ENCODE measurements around the gene TBXA2R.

The TBXA2R gene

DNA sequence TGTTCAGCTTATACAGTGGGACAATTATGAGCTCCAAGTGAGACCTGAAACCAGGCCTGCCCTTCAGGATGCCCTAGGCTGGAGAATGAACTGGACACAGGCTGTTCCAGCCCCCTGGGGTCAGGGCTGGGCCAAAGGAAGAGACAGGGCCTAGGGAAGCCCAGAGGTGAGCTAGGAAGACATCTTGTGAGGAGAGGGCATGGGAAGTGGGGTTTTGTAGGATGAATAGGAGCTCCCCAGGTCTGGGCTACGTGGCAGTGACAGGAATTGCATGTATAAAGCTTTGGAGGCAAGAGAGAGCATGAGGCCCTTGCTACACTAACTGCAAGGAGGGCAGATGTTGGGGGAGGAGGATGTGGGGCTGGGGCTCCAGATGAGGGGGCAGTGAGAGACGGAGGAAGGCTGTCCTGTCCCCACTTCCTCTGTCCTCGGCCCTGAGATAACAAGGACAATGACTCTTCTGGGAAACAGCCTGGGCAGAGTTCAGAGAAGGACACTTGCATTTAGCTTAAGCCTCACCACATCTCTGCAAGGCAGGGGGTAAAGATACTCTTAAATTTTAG, 1.5 kb upstream of the TBXA2R start:
- no peak overlapping the region for H3K4me3 ChIP-seq
- peak overlapping the region in 8 of 21 experiments; percentile 1 to 74 (median 36) for H3K27ac ChIP-seq

DNA sequence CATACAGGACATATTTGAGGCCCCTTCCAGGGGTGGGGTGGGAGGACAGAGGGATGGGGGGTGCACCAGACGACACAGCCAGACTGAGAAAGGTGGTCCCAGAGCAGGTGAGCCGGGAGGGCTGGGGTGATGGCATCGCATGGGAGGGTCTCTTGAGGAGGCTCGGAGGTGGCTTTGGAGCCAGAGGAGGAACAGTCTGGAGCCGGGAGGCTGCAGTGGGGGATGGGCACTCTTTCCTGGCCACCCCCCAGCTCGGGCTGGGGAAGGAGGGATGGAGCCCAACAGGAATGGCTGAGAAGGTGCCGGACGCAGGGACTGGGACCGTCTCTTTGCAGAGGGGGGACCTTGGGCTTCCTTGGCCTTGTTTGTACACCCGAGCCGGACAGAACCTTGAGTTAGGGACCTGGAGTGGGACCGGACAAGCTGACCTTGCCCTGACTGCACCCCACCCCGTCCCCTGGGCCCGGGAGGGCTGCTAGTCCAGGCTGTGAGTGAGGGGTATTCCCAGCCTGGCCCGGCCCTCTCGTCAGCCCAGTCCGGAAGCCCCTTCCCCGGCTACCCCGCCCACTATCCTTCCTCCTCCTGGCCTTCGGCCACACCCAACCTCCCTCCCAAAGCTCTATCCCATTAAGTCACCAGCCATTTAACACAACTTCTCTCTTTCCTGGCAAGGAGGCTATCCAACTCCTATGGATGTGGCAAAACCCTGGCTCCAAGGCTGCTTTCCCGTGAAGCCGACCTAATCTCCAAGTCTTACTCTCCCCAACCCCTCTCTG, 816 bp upstream of the TBXA2R start:
- peak overlapping the region; percentile 8 to 41 (median 34) for H3K4me3 ChIP-seq
- H3K27ac ChIP-seq, result peak overlapping the region in 18 of 21 experiments; percentile 20 to 84 (median 65)

DNA sequence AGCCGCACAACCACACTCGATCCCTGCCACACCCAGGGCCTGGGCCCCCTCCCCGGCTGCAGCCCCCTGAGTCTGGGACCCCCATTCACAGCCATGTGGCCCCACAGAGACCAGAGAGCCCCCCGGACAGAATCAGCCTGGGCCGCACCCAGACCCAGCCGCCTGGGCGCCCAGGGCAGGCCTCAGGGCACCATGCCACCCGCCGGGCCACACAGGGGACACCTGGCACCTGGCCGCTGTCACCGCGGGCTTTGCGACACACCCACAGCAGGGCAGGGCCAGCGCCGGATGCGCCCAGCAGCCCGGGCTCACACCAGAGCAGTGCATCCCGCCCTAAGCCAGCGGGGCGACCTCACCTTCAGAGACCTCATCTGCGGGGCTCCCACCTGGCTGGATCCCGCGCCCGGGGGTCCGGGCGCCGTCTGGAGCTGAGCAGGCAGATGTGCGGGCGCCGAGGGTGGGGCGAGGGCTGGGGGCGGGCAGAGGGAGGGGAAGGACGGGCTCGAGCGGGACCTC, 443 bp downstream of the TBXA2R start:
- H3K4me3 ChIP-seq, result peak overlapping the region; percentile 8 to 41 (median 34)
- H3K27ac ChIP-seq, result peak overlapping the region in 16 of 21 experiments; percentile 36 to 84 (median 65)

DNA sequence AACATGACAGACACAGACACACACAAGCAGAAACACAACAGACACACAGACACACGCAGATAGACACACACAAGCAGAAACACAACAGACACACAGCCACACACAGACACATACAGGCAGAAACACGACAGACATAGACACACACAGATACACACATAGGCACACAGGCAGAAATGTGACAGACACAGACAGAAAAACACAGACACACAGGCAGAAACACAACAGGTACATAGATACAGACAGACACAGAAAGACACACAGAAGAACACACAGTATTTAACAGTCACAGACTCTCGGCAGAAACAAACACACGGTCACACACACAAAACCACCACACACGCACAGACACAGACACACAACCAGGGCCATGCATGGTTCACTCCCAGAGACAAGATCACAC, 905 bp downstream of the TBXA2R start:
- Histone ChIP-seq H3K4me3 (peak overlapping the region; percentile 8 to 41 (median 34)), H3K27ac (peak overlapping the region in 2 of 21 experiments; percentile 65)

DNA sequence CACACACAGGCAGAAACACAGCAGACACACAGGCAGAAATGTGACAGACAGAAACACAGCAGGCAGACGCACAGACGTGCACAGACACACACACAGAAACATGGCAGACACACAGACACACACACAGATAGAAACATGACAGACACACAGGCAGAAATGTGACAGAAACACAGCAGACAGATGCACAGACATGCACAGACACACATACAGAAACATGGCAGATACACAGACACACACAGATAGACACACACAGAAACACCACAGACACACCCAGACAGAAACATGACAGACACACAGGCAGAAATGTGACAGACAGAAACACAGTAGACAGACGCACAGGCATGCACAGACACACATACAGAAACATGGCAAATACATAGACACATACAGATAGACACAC, 1.3 kb downstream of the TBXA2R start:
- Histone ChIP-seq H3K27ac (no peak overlapping the region), H3K4me3 (no peak overlapping the region)

DNA sequence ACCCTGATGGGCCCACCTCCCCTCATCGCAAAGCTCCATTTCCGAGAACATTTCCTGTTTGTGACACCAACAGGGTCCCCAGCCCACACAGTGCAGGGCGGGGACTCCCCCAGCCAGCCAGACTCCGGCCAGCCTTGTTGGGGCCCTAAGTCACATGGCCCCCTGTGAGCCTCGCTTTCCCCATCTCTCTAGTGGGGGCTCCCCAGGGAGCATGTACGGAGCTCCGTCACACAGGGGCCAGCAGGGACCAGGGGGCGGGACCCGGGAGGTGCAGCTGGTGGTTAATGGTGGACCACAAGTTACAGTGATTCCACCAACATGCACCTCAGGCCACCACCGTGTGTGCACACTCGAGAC, 1.7 kb downstream of the TBXA2R start:
- Histone ChIP-seq H3K27ac (peak overlapping the region in 1 of 21 experiments; percentile 42), H3K4me3 (no peak overlapping the region)

DNA sequence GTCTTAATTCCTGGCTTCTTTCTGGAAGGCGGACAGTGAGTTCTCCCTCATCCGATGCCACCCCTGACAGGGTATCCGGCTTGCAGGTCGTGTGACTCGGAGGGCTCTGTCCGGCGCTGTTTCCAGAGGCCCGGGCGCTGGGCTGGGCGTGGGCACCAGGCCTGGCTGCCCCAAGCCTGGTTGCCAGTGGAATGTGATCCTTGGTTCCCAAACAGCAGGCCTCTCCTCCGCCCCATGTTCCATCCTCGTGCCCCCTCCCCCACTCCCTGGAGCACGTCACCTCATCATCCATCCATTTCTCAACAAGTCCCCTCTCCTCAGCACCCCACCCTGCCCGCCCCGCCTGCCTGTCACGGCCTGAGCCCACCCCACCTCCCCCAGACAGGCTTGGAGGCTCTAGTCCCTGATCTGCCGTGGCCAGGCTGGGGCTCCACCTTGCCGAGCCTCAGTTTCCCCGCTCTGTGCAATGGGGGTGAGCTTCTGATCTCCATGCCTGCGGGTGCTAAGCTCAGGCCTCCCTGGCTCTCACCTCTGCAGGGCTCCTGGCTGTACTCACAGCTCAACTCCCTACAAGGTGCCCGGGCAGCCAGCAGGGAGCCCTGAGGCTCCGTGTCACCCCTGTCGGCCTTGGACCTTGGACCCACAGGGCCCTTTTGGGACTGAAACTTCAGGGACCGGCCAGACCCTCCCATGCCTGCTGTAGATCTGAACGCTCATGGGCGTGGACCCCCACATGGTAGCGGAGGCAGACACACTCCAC, 2.3 kb downstream of the TBXA2R start:
- no peak overlapping the region for H3K4me3 ChIP-seq
- H3K27ac ChIP-seq, result peak overlapping the region in 2 of 21 experiments; percentile 5 to 42

DNA sequence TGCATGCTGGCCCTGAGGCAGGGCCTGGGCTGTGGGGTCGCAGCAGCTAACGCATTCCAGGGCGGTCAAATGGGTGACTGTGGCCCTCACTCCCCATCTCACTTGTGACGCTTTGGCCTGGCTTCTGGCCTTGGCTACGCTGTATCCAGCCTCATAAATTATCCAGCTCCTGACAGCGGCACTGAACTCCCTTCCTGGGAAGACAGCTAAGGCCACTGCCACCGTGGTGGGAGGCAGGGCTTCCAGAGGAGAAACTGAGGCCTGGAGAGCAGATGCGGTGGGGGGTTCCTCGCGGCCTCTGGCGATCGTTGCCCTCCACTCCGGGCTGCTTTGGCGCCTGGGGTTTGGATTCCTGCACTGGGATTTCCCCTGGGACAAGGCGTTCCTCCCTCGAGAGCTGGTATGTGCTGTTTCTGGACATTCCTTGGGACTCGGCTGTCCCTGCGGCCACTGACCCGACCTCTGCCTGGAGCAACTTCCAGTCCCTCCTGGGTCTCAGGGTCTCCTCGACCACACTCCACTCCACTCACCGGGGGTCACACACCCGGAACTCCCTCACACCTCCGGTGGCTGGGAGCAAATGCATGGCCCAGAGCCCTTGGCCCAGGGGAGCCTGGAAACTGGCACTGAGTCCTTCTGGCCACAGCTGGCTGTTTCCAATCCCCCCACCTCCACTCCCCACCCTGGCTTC, 3.4 kb downstream of the TBXA2R start:
- H3K27ac ChIP-seq, result peak overlapping the region in 1 of 21 experiments; percentile 15
- no peak overlapping the region for H3K4me3 ChIP-seq

DNA sequence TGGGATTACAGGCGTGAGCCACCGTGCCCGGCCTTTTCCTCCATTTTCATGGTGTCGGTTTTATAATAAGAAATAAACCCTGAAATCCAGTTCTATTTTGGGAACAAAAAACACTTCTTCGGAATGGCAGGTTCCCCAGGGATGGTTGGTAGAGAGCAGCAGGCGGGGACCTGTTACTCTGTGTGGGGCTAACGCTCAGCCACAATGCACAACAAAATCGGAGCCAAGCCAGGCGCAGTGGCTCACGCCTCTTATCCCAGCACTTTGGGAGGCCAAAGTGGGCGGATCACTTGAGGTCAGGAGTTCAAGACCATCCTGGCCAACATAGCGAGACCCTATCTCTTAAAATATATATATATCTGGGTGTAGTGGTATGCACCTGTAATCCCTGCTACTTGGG, 5.7 kb downstream of the TBXA2R start:
- Histone ChIP-seq H3K4me3 (no peak overlapping the region), H3K27ac (no peak overlapping the region)

DNA sequence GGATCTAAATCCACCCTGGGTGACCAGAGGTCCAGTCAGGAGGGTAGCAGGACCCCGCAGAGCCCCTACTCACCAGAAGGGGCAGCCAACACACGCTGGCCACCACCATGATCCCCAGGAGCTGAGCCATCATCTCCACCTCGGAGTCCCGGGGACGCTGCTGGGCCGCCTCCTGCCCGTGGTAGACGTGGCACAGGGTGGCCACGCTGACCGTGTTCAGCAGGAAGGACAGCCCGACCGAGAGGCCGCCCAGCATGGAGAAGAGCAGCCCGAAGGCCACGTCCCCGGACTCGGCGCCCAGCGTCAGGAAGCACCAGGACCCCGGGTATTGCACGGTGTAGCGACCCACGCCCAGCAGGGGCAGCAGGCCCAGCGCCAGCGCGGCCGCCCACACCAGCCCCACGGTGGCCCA, 6.9 kb downstream of the TBXA2R start:
- no peak overlapping the region for H3K27ac ChIP-seq
- H3K4me3 ChIP-seq, result no peak overlapping the region

DNA sequence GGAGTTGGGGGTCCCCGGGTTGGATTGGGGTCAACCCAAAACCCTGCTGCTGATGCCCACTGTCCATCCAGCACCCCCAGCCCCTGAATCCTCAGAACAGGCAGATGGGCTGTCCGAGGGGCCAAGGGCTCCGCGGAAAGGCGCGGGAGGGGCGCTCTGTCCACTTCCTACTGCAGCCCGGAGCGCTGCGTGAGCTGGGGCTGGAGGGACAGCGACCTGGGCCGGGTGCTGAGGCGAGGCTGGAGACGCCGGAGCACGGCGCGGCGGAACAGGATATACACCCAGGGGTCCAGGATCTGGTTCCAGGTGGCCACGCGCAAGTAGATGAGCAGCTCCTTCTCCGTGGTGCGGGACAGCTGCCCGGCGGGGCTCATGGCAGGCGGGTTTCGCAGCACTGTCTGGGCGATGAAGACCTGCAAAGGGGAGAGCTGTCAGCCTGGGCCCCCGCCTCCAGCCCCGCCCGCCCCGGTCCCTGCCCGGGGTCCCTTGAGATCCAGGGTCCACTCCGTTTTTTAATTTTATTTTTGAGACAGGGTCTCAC, 11.1 kb downstream of the TBXA2R start:
- no peak overlapping the region for H3K4me3 ChIP-seq
- H3K27ac ChIP-seq, result no peak overlapping the region

DNA sequence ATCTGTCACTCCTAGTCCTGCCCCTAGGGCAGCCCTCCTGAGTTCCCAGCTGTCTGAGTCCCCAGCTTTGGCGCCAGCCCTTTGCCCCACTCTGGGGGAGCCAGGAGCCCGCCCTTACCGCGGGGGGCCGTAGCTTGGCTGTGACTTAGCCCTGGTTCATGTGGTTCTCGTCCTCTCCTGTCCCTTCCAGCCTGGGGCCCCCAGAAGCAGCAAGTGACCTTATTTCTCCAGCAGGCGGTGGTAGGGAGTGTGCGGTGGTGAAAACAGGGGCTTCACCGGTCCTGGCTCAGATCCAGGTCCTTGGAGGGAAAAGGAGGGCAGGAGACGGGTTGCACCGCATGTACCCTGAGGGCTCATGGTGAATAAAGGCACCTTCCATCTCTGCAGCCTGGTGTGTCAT, 13.5 kb downstream of the TBXA2R start:
- H3K27ac ChIP-seq, result no peak overlapping the region
- no peak overlapping the region for H3K4me3 ChIP-seq

DNA sequence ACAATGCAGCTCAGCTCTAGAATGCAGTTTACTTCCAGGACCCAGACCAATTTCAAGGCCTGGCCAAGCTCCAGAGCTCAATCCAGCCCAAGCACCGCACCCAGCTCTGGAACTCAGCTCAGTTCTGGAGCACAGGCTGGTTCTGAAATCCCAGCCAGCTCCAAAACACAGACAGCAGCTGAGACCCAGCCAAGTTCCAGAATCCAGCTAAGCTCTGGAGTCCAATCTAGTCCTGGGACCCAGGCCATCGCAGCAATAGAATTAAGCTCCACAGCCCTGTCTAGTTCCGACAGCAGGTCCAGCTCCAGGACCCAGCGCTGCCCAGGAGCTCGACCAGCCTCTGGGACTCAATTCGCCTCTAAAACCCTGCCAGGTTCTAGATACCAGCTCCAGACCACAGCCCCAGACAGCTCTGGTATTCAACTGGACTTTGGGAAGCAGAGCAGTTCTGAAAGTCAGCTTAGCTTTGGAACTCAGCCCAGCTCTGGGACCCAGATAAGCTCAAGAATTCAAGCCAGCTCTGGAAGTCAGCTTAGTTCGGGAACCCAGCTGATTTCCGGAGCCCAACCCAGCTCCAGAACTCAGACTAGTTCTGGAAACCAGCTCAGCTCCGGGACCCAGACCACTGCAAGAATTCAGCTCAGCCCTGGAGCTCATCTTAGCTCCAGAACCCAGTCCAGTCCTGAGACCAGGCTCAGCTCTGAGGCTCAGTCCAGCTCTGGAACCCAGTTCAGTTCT, 14.6 kb downstream of the TBXA2R start:
- H3K4me3 ChIP-seq, result no peak overlapping the region
- no peak overlapping the region for H3K27ac ChIP-seq

DNA sequence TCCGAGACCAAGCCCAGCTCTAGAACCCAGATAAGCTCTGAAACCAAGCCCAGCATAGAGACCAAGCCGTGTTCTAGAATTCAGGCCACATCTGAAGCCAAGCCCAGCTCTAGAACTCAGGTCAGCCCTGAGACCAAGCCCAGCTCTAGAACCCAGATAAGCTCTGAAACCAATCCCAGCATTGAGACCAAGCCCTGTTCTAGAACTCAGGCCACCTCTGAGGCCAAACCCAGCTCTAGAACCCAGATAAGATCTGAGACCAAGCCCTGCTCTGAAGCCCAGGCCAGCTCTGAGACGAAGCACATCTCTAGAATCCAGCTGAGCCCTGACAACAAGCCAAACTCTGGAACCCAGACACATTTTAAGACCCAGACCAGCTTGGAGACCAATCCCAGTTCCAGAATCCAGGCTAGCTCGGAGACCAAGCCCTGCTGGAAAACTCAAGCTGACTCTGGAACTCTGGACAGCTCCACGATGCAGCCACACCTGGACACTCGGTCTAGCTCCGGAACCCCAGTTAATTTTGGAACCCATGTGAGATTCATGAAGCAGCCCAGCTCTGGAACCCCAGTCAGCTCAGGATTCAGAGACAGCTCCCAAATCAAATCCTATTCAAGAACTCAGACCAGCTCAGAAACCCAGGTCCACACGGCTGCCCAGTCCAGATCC, 15.6 kb downstream of the TBXA2R start:
- Histone ChIP-seq H3K27ac (no peak overlapping the region), H3K4me3 (no peak overlapping the region)

DNA sequence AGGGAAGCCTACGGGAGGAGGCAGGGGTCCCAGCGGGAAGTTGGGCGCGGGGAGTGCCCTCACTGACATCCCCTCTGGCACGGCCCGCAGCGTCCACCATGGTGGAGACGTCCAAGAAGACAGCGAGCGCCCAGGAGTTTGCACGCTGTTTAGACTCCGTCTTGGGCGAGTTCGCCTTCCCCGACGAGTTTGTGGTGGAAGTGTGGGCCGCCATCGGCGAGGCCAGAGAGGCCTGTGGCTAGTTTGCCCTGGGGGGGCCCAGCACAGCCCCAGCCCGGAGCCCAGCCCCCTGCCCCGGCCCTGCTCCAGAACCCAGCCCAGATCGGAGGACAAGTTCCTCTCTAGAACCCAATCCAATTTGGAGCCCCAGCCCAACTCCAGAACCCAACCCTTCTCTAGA, 16.7 kb downstream of the TBXA2R start:
- Histone ChIP-seq H3K4me3 (no peak overlapping the region), H3K27ac (no peak overlapping the region)

DNA sequence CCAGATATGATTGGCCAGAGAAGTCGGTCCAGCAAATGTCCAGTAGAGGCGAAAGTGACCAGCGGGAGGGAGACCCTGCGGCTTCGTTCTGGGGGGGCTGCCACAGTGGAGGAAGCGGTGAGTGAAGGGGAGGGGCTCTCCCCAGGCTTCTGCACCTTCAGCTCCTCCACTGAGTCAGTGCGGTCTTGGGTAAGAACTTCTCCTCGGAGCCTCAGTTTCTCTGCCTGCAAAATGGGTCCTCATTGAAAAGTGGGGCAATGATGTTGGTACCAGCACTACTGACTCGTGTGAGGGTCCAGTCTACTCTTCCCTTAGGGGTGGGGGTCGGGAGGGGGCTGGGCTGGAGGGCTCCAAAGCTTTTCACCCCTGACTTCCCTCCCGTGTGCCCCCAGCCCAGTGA, 17.2 kb downstream of the TBXA2R start:
- no peak overlapping the region for H3K4me3 ChIP-seq
- no peak overlapping the region for H3K27ac ChIP-seq

DNA sequence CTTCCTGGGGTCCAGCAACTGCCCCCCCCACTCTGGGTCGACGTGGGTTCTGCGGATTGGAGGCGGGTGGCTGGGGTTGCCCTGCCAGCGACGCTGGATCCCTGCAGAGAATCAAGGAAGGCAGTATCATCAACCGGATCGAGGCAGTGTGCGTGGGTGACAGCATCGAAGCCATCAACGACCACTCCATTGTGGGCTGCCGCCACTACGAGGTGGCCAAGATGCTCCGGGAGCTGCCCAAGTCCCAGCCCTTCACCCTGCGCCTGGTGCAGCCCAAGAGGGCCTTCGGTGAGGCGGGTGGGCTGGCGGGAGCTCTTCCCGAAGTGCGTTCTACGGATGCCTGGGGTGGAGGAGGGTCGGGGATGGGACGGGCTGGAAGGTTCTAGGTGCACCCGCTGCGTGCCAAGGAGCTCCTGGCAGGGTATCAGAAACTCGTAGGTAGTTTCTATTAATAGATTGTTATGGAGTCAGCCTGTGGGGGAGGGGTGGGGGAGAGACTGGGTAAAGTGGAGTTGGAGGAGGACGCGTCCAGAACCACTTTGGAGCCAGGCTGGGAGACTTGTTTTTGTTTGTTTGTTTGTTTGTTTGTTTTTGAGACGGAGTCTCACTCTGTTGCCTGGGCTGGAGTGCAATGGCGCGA, 19.8 kb downstream of the TBXA2R start:
- Histone ChIP-seq H3K27ac (no peak overlapping the region), H3K4me3 (no peak overlapping the region)

DNA sequence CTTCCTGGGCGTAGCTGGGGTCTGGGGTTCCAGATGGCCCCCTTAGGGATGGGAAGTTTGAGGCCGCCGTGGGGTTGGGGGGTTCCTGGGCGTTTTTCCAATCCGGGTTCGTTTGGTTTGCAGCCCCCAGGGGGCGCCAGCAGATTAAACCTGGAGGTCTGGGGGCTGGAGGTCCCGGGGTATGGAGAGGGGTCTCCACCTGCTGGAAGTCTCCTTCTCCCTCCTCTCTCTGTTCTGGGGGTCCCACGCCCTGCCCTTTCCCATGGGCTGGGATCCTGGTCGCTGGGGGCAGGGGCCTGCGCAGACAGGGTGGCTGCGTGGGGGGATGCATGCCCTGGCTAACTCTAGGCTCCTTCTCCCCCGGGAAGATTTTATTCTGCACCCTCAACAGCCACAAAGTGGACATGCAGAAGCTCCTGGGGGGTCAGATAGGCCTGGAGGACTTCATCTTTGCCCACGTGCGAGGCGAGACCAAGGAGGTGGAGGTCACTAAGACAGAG, 20.5 kb downstream of the TBXA2R start:
- H3K4me3 ChIP-seq, result peak overlapping the region in 4 of 7 experiments; percentile 8 to 30 (median 22)

More for the DNA sequence above, 20.5 kb downstream of the TBXA2R start:
- no peak overlapping the region for H3K27ac ChIP-seq

Data from skin epidermis (tissue), 12 donors.